ENCODE results near the gene CFAP52. TPM values are rescaled to one million over a fixed set of nuclear protein-coding genes. Genes with fewer than 3 reads are reported as not detected.

Gene CFAP52
- total and polyA plus RNA-seq, 2 of the 13 experiments (the other 11 are each of a cell fraction or from before 2014, with no cell fraction given), result not detected

GRCh38 chr17:9575381-9576101 lies 901 bp upstream of the CFAP52 start, which contains the start of gene STX8 (continued):
- TF ChIP-seq MIER2 (CRISPR knock-in tag; IDR thresholded peaks at IDR 0.05) (no peak), ZFP82 (CRISPR knock-in tag; IDR thresholded peaks at IDR 0.05; ENCODE audit: borderline replicate concordance) (peak; percentile 43; the same call in 1 of the 2 replicates), THRA (CRISPR knock-in tag; IDR thresholded peaks at IDR 0.05; ENCODE audit: borderline replicate concordance) (0 out of 2 replicates have a peak, but pooled peaks have one; percentile 51), NR2C2 (CRISPR knock-in tag; IDR thresholded peaks at IDR 0.05; ENCODE audit: borderline replicate concordance) (0 out of 2 replicates have a peak, but pooled peaks have one; percentile 17), ZSCAN9 (CRISPR knock-in tag; IDR thresholded peaks at IDR 0.05; ENCODE audit: borderline replicate concordance) (no peak; the same call in 1 of the 2 replicates), RELA (CRISPR knock-in tag; IDR thresholded peaks at IDR 0.05) (no peak), ZFP41 (CRISPR knock-in tag; IDR thresholded peaks at IDR 0.05; ENCODE audit: borderline replicate concordance) (0 out of 2 replicates have a peak, but pooled peaks have one; percentile 36), ZNF589 (CRISPR knock-in tag; conservative IDR thresholded peaks at IDR 0.05) (no peak), SUZ12 (IDR thresholded peaks at IDR 0.05; ENCODE audit: low read depth, low read length) (no peak), ZNF615 (CRISPR knock-in tag; IDR thresholded peaks at IDR 0.05; ENCODE audit: borderline replicate concordance) (no peak), RARG (CRISPR knock-in tag; IDR thresholded peaks at IDR 0.05; ENCODE audit: low read depth) (no peak), GATAD1 (CRISPR knock-in tag; IDR thresholded peaks at IDR 0.05) (peak; percentile 88), EZH2 (conservative IDR thresholded peaks at IDR 0.05; ENCODE audit: low read depth, low read length) (no peak), PRDM4 (CRISPR knock-in tag; IDR thresholded peaks at IDR 0.05; ENCODE audit: borderline replicate concordance) (no peak), GRHL1 (CRISPR knock-in tag; conservative IDR thresholded peaks at IDR 0.05) (no peak), ZNF121 (CRISPR knock-in tag; IDR thresholded peaks at IDR 0.05) (0 out of 2 replicates have a peak, but pooled peaks have one; percentile 37), FOXO4 (CRISPR knock-in tag; conservative IDR thresholded peaks at IDR 0.05) (no peak), ZNF674 (CRISPR knock-in tag; IDR thresholded peaks at IDR 0.05; ENCODE audit: low read depth) (no peak), SMC3 (IDR thresholded peaks at IDR 0.05; ENCODE audit: low read length) (no peak), TFE3 (CRISPR knock-in tag; IDR thresholded peaks at IDR 0.05) (peak; percentile 83), RFX5 (IDR thresholded peaks at IDR 0.05; ENCODE audit: low read depth, low read length) (no peak), ZNF720 (CRISPR knock-in tag; IDR thresholded peaks at IDR 0.05) (no peak)
